Measurements from ENCODE around the gene GLUL.

The GLUL gene

DNA sequence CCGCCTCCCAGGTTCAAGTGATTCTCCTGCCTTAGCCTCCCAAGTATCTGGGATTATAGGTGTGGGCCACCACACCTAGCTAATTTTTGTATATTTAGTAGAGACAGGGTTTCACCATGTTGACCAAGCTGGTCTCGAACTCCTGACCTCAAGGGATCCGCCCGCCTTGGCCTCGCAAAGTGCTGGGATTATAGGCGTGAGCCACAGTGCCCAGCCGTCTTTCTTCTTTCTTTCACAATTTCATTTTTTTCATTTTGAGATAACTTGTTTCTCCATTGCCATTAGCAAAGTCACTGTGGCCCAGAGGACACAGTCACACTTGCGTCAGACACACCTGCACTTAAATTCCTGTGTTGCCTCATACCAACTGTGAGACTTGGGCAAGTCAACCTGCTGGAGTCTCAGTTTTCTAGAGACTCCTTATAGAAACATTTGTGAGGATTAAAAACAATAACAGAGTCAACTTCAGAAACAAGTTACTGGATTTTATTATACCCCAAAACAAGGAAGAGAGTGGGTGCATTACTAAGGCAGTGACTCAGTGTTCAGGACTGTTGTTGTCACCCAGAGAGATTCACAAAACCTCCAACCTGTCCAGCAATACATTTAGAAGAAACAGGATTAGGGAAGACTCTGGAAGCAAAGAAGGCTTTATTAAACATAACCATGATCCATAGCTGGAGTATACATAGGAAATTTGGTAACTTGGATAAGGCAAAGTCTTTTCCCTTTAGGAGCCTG, 6.2 kb upstream of the GLUL start:
- DNase-seq (ENCODE audit: low spot score) = no peak
- in situ Hi-C loops (cut with MboI; ENCODE audit: low sequenced_read_pairs, unreplicated experiment) = loop anchor here (5.0 to 10.0 kb wide), 2 partner anchors 256 to 313 kb away; no protein-coding TSS in a partner anchor
- TF ChIP-seq, protein P1, sequence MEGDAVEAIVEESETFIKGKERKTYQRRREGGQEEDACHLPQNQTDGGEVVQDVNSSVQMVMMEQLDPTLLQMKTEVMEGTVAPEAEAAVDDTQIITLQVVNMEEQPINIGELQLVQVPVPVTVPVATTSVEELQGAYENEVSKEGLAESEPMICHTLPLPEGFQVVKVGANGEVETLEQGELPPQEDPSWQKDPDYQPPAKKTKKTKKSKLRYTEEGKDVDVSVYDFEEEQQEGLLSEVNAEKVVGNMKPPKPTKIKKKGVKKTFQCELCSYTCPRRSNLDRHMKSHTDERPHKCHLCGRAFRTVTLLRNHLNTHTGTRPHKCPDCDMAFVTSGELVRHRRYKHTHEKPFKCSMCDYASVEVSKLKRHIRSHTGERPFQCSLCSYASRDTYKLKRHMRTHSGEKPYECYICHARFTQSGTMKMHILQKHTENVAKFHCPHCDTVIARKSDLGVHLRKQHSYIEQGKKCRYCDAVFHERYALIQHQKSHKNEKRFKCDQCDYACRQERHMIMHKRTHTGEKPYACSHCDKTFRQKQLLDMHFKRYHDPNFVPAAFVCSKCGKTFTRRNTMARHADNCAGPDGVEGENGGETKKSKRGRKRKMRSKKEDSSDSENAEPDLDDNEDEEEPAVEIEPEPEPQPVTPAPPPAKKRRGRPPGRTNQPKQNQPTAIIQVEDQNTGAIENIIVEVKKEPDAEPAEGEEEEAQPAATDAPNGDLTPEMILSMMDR (IDR thresholded peaks at IDR 0.05; ENCODE audit: borderline replicate concordance, control extremely low read depth, extremely low read depth, insufficient read depth, missing control alignments) = no peak

GRCh38 chr1:182395906-182396305, 4.3 kb upstream of the GLUL start:
- in situ Hi-C loops (cut with MboI; ENCODE audit: low sequenced_read_pairs, unreplicated experiment) = loop anchor here (5.0 to 10.0 kb wide), 2 partner anchors 254 to 311 kb away; no protein-coding TSS in a partner anchor
- TF ChIP-seq, protein P1 (IDR thresholded peaks at IDR 0.05; ENCODE audit: borderline replicate concordance, control extremely low read depth, extremely low read depth, insufficient read depth, missing control alignments) = no peak
- DNase-seq (ENCODE audit: low spot score) = no peak

DNA sequence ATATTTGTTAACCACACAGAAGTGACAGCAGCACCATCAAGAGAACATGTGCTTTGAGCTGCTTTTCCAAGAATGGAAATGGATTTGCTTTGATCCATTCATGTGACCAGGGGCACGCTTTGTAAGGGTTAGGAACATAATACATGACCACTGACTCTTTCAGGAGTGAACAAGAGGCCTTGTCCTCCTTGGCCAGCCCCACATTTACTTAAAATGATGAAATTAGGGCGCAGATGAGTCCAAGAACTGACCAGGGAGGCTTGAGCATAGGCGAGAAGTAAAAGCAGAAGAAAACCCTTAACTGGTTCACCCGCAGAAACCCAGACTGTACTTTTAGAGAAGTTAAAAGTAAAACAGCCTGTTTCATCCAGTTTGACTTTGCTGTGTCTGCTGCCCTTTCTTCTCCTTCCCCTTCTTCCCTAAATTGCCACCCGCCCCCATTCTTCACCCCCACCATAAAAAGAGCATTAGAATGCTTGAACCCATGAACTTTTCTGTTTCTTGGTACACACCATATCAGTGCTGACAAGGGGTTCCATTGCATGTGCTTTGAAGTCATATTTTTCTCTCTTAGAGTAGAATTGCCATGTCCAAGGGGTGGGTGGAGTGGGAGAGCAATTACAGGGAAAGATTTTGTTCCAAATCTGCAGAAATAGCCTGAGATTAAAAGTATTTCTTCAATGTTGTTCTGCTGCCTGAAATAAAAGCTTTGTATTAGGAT, 2.6 kb upstream of the GLUL start:
- in situ Hi-C loops (cut with MboI; ENCODE audit: low sequenced_read_pairs, unreplicated experiment) = loop anchor here (10.0 kb wide), 1 partner anchor 309 kb away; no protein-coding TSS in a partner anchor
- TF ChIP-seq, protein P1 (IDR thresholded peaks at IDR 0.05; ENCODE audit: borderline replicate concordance, control extremely low read depth, extremely low read depth, insufficient read depth, missing control alignments) = no peak
- no peak for DNase-seq (ENCODE audit: low spot score)

- TF ChIP-seq, protein P1 (IDR thresholded peaks at IDR 0.05; ENCODE audit: borderline replicate concordance, control extremely low read depth, extremely low read depth, insufficient read depth, missing control alignments) = no peak
- DNase-seq (ENCODE audit: low spot score) = no peak
- in situ Hi-C loops (cut with MboI; ENCODE audit: low sequenced_read_pairs, unreplicated experiment) = loop anchor here (10.0 kb wide), 1 partner anchor 308 kb away; no protein-coding TSS in a partner anchor
These were observed 749 bp upstream of the GLUL start for GRCh38 chr1:182392050-182393028.

DNA sequence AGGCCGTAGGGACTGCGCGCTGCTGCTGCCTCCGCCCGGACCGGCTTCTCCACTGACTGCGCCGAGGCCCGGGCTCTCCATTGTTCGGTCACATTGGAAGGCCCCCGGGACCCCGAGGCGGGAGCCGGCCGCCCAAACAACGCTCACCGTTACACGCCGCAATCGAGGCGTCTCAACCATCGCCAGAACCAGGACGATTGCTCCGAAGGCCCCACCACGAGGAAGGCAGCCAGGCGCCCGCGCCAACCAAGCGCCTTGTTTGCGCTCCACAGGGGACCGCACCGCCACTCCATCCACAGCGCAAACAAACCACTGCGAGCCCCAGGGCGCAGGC, 595 bp downstream of the GLUL start:
- TF ChIP-seq, protein P1 (IDR thresholded peaks at IDR 0.05; ENCODE audit: borderline replicate concordance, control extremely low read depth, extremely low read depth, insufficient read depth, missing control alignments) = no peak
- no peak for DNase-seq (ENCODE audit: low spot score)
- in situ Hi-C loops (cut with MboI; ENCODE audit: low sequenced_read_pairs, unreplicated experiment) = loop anchor here (10.0 kb wide), 1 partner anchor 306 kb away; no protein-coding TSS in a partner anchor

DNA sequence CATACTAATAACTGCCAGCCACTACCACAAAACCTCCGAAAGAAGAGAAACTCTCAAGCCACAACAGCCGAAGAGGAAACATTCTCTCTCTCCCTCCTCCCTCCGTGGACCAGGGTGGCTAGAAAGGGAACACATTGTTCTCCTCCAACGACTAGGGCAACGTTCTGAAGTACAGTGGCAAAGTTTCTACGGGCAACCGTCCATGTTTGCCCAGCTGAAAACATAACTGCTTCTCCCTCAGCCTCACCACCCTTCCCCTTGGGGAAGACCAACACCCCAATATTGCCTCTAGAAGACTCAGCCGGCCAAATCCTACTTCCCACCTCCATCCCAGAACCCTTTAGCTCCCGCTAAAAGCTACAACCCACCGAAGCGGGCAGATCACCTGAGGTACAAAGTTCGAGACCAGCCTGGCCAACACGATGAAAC, 2.0 kb downstream of the GLUL start:
- DNase-seq (ENCODE audit: low spot score) = no peak
- in situ Hi-C loops (cut with MboI; ENCODE audit: low sequenced_read_pairs, unreplicated experiment) = loop anchor here (10.0 kb wide), 1 partner anchor 305 kb away; no protein-coding TSS in a partner anchor
- TF ChIP-seq, protein P1 (IDR thresholded peaks at IDR 0.05; ENCODE audit: borderline replicate concordance, control extremely low read depth, extremely low read depth, insufficient read depth, missing control alignments) = no peak

Data from GM13976 (cell line).